Measurements from ENCODE around the gene TRMT44. TPM values are rescaled to one million over a fixed set of nuclear protein-coding genes. Genes with fewer than 3 reads are reported as not detected.

TRMT44 gene
- total RNA-seq, 1 donor from 2014 or later = 12.4 TPM

GRCh38 chr4:8398347-8398746 is 42.2 kb upstream of the TRMT44 start:
- Mint-ChIP-seq H3K27me3 (ENCODE audit: low read depth) (no peaks in the 10 kb centered on the region), H3K4me1 (ENCODE audit: low read depth) (peaks cover 22% of the 10 kb centered on the region), H3K9me3 (ENCODE audit: low read depth) (no peaks in the 10 kb centered on the region), H3K27ac (ENCODE audit: unreplicated experiment) (no peak overlapping the region), H3K4me3 (ENCODE audit: unreplicated experiment) (no peak overlapping the region), H3K36me3 (ENCODE audit: low read depth) (peaks cover 28% of the 10 kb centered on the region)
- no peak for DNase-seq (ENCODE audit: low spot score)
- TF ChIP-seq CTCF (IDR thresholded peaks at IDR 0.05) = no peak

- TF ChIP-seq CTCF (IDR thresholded peaks at IDR 0.05) = no peak
- DNase-seq (ENCODE audit: low spot score) = peak; percentile 74
- no peaks in the 10 kb centered on the region for H3K27me3 Mint-ChIP-seq (ENCODE audit: low read depth)
- H3K27ac Mint-ChIP-seq (ENCODE audit: unreplicated experiment) = no peak overlapping the region
- peaks cover 13% of the 10 kb centered on the region for H3K4me1 Mint-ChIP-seq (ENCODE audit: low read depth)
- H3K36me3 Mint-ChIP-seq (ENCODE audit: low read depth) = peaks cover 30% of the 10 kb centered on the region
- H3K4me3 Mint-ChIP-seq (ENCODE audit: unreplicated experiment) = no peak overlapping the region
- H3K9me3 Mint-ChIP-seq (ENCODE audit: low read depth) = no peaks in the 10 kb centered on the region
Measured at GRCh38 chr4:8399298-8399697, 41.3 kb upstream of the TRMT44 start.

GRCh38 chr4:8400632-8401325 is 39.8 kb upstream of the TRMT44 start:
- no peaks in the 10 kb centered on the region for H3K27me3 Mint-ChIP-seq (ENCODE audit: low read depth)
- H3K9me3 Mint-ChIP-seq (ENCODE audit: low read depth) = no peaks in the 10 kb centered on the region
- H3K27ac Mint-ChIP-seq (ENCODE audit: unreplicated experiment) = no peak overlapping the region
- DNase-seq (ENCODE audit: low spot score) = no peak
- no peak overlapping the region for H3K4me3 Mint-ChIP-seq (ENCODE audit: unreplicated experiment)
- no peak for TF ChIP-seq CTCF (IDR thresholded peaks at IDR 0.05)
- peaks cover 30% of the 10 kb centered on the region for H3K36me3 Mint-ChIP-seq (ENCODE audit: low read depth)
- peaks cover 7% of the 10 kb centered on the region for H3K4me1 Mint-ChIP-seq (ENCODE audit: low read depth)

GRCh38 chr4:8401665-8402064 is 38.9 kb upstream of the TRMT44 start:
- no peak overlapping the region for H3K27ac Mint-ChIP-seq (ENCODE audit: unreplicated experiment)
- peaks cover 32% of the 10 kb centered on the region for H3K36me3 Mint-ChIP-seq (ENCODE audit: low read depth)
- DNase-seq (ENCODE audit: low spot score) = peak; percentile 73
- TF ChIP-seq CTCF (IDR thresholded peaks at IDR 0.05) = no peak
- H3K4me3 Mint-ChIP-seq (ENCODE audit: unreplicated experiment) = no peak overlapping the region
- H3K9me3 Mint-ChIP-seq (ENCODE audit: low read depth) = no peaks in the 10 kb centered on the region
- no peaks in the 10 kb centered on the region for H3K27me3 Mint-ChIP-seq (ENCODE audit: low read depth)
- H3K4me1 Mint-ChIP-seq (ENCODE audit: low read depth) = peaks cover 7% of the 10 kb centered on the region

GRCh38 chr4:8402181-8402597 is 38.4 kb upstream of the TRMT44 start:
- H3K4me1 Mint-ChIP-seq (ENCODE audit: low read depth) = peaks cover 7% of the 10 kb centered on the region
- H3K27ac Mint-ChIP-seq (ENCODE audit: unreplicated experiment) = no peak overlapping the region
- TF ChIP-seq CTCF (IDR thresholded peaks at IDR 0.05) = no peak
- peaks cover 30% of the 10 kb centered on the region for H3K36me3 Mint-ChIP-seq (ENCODE audit: low read depth)
- peak; percentile 81 for DNase-seq (ENCODE audit: low spot score)
- H3K9me3 Mint-ChIP-seq (ENCODE audit: low read depth) = no peaks in the 10 kb centered on the region
- H3K27me3 Mint-ChIP-seq (ENCODE audit: low read depth) = no peaks in the 10 kb centered on the region
- H3K4me3 Mint-ChIP-seq (ENCODE audit: unreplicated experiment) = no peak overlapping the region

All from chondrocyte (in vitro differentiated cells).